ENCODE measurements around the gene MRC1. TPM values are rescaled to one million over a fixed set of nuclear protein-coding genes. Genes with fewer than 3 reads are reported as not detected.

MRC1 gene
- total RNA-seq, 1 experiment from 2014 or later = 0.07 TPM

GRCh38 chr10:17817790-17818189 lies 8.6 kb downstream of the MRC1 start:
- H2AFZ ChIP-seq = no peak overlapping the region
- no peak overlapping the region for H3K4me2 ChIP-seq
- H3K9me2 ChIP-seq (ENCODE audit: insufficient read depth) = no peaks in the 10 kb centered on the region
- intact Hi-C loops (cut with micrococcal nuclease; ENCODE audit: unreplicated experiment) = no loop called here
- H3K79me2 ChIP-seq (ENCODE audit: low read depth) = no peaks in the 10 kb centered on the region
- H3K9me3 ChIP-seq (ENCODE audit: insufficient read depth, low read depth) = no peaks in the 10 kb centered on the region
- H4K20me1 ChIP-seq (ENCODE audit: insufficient read depth) = no peaks in the 10 kb centered on the region
- no peak overlapping the region for H3K27ac ChIP-seq
- H3K36me3 ChIP-seq (ENCODE audit: low read depth) = no peaks in the 10 kb centered on the region
- no peaks in the 10 kb centered on the region for H3F3A ChIP-seq (ENCODE audit: insufficient read depth, low read depth)
- no peak for DNase-seq
- TF ChIP-seq CTCF (conservative IDR thresholded peaks at IDR 0.05) (no peak), EZH2 (IDR thresholded peaks at IDR 0.05; ENCODE audit: low read depth) (no peak)
- BruUV-seq (replicated peaks) = no TSS peak
- ChIA-PET CTCF (no interaction called here), POLR2A (ENCODE audit: unreplicated experiment) (no interaction called here)
- no peaks in the 10 kb centered on the region for H3K4me1 ChIP-seq (replicated peaks; ENCODE audit: insufficient read depth)
- no peak overlapping the region for H3K4me3 ChIP-seq
- no peaks in the 10 kb centered on the region for H3K27me3 ChIP-seq (ENCODE audit: insufficient read depth, low read depth)

- H3K4me1 ChIP-seq (replicated peaks; ENCODE audit: insufficient read depth) = no peaks in the 10 kb centered on the region
- no peak overlapping the region for H3K4me2 ChIP-seq
- ChIA-PET POLR2A (ENCODE audit: unreplicated experiment) (no interaction called here), CTCF (no interaction called here)
- H2AFZ ChIP-seq = no peak overlapping the region
- no peaks in the 10 kb centered on the region for H3K9me2 ChIP-seq (ENCODE audit: insufficient read depth)
- no TSS peak for BruUV-seq (replicated peaks)
- H3K27ac ChIP-seq = no peak overlapping the region
- no peak for DNase-seq
- no peaks in the 10 kb centered on the region for H4K20me1 ChIP-seq (ENCODE audit: insufficient read depth)
- no peaks in the 10 kb centered on the region for H3F3A ChIP-seq (ENCODE audit: insufficient read depth, low read depth)
- no peaks in the 10 kb centered on the region for H3K79me2 ChIP-seq (ENCODE audit: low read depth)
- H3K27me3 ChIP-seq (ENCODE audit: insufficient read depth, low read depth) = no peaks in the 10 kb centered on the region
- no peaks in the 10 kb centered on the region for H3K9me3 ChIP-seq (ENCODE audit: insufficient read depth, low read depth)
- no peaks in the 10 kb centered on the region for H3K36me3 ChIP-seq (ENCODE audit: low read depth)
- intact Hi-C loops (cut with micrococcal nuclease; ENCODE audit: unreplicated experiment) = no loop called here
- no peak overlapping the region for H3K4me3 ChIP-seq
- TF ChIP-seq CTCF (conservative IDR thresholded peaks at IDR 0.05) (no peak), EZH2 (IDR thresholded peaks at IDR 0.05; ENCODE audit: low read depth) (no peak)
Observed at GRCh38 chr10:17819836-17820235, 10.7 kb downstream of the MRC1 start.

GRCh38 chr10:17820943-17821342 lies 11.8 kb downstream of the MRC1 start:
- intact Hi-C loops (cut with micrococcal nuclease; ENCODE audit: unreplicated experiment) = no loop called here
- DNase-seq = no peak
- Histone ChIP-seq H4K20me1 (ENCODE audit: insufficient read depth) (no peaks in the 10 kb centered on the region), H3K4me2 (no peak overlapping the region), H3K36me3 (ENCODE audit: low read depth) (no peaks in the 10 kb centered on the region), H3K9me3 (ENCODE audit: insufficient read depth, low read depth) (no peaks in the 10 kb centered on the region), H3K27ac (no peak overlapping the region), H3K4me1 (replicated peaks; ENCODE audit: insufficient read depth) (no peaks in the 10 kb centered on the region), H2AFZ (no peak overlapping the region), H3K9me2 (ENCODE audit: insufficient read depth) (no peaks in the 10 kb centered on the region), H3F3A (ENCODE audit: insufficient read depth, low read depth) (no peaks in the 10 kb centered on the region), H3K79me2 (ENCODE audit: low read depth) (no peaks in the 10 kb centered on the region), H3K27me3 (ENCODE audit: insufficient read depth, low read depth) (no peaks in the 10 kb centered on the region), H3K4me3 (no peak overlapping the region)
- no peak for TF ChIP-seq EZH2 (IDR thresholded peaks at IDR 0.05; ENCODE audit: low read depth)
- TF ChIP-seq CTCF (conservative IDR thresholded peaks at IDR 0.05) = no peak
- POLR2A ChIA-PET (ENCODE audit: unreplicated experiment) = no interaction called here
- CTCF ChIA-PET = no interaction called here
- no TSS peak for BruUV-seq (replicated peaks)
